ENCODE data around the gene KLHL17. TPM values are rescaled to one million over a fixed set of nuclear protein-coding genes. Genes with fewer than 3 reads are reported as not detected.
"Not testable (repeated sequence)": the region's sequence is repeated elsewhere in the genome, so short reads cannot be mapped to it uniquely, and the experiment has no call there.

KLHL17 gene
- total RNA-seq, 5 donors from 2014 or later (not counting 1 experiment from before 2014, with no cell fraction given): 17.5 to 45.3 (median 37.1) TPM

GRCh38 chr1:943545-944340 lies 16.6 kb upstream of the KLHL17 start:
- Histone ChIP-seq H3K27ac (ENCODE audit: low read length) (no peak overlapping the region), H3K4me3 (ENCODE audit: control insufficient read depth in 1 of 2, extremely low read depth in 1 of 2, low read length in 1 of 2) (no peak overlapping the region), H3K36me3 (ENCODE audit: control insufficient read depth in 2 of 2, extremely low read depth in 1 of 2, insufficient read depth in 1 of 2, low read length in 1 of 2) (peaks cover 16 to 26% of the 10 kb centered on the region in 2 donors), H3K4me1 (ENCODE audit: control insufficient read depth in 1 of 2, extremely low read depth in 1 of 2, insufficient read depth in 2 of 2, low read length in 2 of 2) (peaks cover 11 to 32% of the 10 kb centered on the region in 2 experiments), H3K9me3 (no peaks in the 10 kb centered on the region), H3K27me3 (replicated peaks in 1 of 2; ENCODE audit: control insufficient read depth in 2 of 2, extremely low read depth in 1 of 2, insufficient read depth in 2 of 2, low read length in 1 of 2) (peaks cover 0 to 49% of the 10 kb centered on the region in 2 experiments)
- ATAC-seq (replicated peaks in 1 of 4) (no peak), DNase-seq (no peak)
- ChIA-PET CTCF (no interaction called here), POLR2A (no interaction called here)
- 91% methylated on average over 17 of the region's 27 CpGs for WGBS (ENCODE audit: insufficient coverage)
- Mint-ChIP-seq H3K27ac (no peak overlapping the region), H3K4me3 (no peak overlapping the region), H3K27me3 (peaks cover 7 to 19% of the 10 kb centered on the region in 2 donors), H3K4me1 (peaks cover 5 to 12% (median 9%) of the 10 kb centered on the region in 3 donors), H3K9me3 (no peaks in the 10 kb centered on the region), H3K36me3 (peaks cover 21% of the 10 kb centered on the region)

- Mint-ChIP-seq H3K4me1 (peaks cover 5 to 12% (median 9%) of the 10 kb centered on the region in 3 donors), H3K36me3 (peaks cover 27% of the 10 kb centered on the region), H3K4me3 (no peak overlapping the region), H3K27me3 (peaks cover 3 to 12% of the 10 kb centered on the region in 2 donors), H3K27ac (no peak overlapping the region), H3K9me3 (no peaks in the 10 kb centered on the region)
- H3K27me3 ChIP-seq (replicated peaks in 1 of 2; ENCODE audit: control insufficient read depth in 2 of 2, extremely low read depth in 1 of 2, insufficient read depth in 2 of 2, low read length in 1 of 2): peaks cover 0 to 40% of the 10 kb centered on the region in 2 experiments
- H3K36me3 ChIP-seq (ENCODE audit: control insufficient read depth in 2 of 2, extremely low read depth in 1 of 2, insufficient read depth in 1 of 2, low read length in 1 of 2): peaks cover 16 to 35% of the 10 kb centered on the region in 2 donors
- WGBS (ENCODE audit: insufficient coverage): 88% methylated on average over 17 of the region's 28 CpGs
- POLR2A ChIA-PET: no interaction called here
- ATAC-seq (replicated peaks in 1 of 4): no peak
- CTCF ChIA-PET: no interaction called here
- peaks cover 11 to 30% of the 10 kb centered on the region in 2 experiments for H3K4me1 ChIP-seq (ENCODE audit: control insufficient read depth in 1 of 2, extremely low read depth in 1 of 2, insufficient read depth in 2 of 2, low read length in 2 of 2)
- no peak overlapping the region for H3K4me3 ChIP-seq (ENCODE audit: control insufficient read depth in 1 of 2, extremely low read depth in 1 of 2, low read length in 1 of 2)
- no peaks in the 10 kb centered on the region for H3K9me3 ChIP-seq
- no peak for DNase-seq
- H3K27ac ChIP-seq (ENCODE audit: low read length): no peak overlapping the region
Measured at GRCh38 chr1:944341-945325, 15.8 kb upstream of the KLHL17 start.

DNA sequence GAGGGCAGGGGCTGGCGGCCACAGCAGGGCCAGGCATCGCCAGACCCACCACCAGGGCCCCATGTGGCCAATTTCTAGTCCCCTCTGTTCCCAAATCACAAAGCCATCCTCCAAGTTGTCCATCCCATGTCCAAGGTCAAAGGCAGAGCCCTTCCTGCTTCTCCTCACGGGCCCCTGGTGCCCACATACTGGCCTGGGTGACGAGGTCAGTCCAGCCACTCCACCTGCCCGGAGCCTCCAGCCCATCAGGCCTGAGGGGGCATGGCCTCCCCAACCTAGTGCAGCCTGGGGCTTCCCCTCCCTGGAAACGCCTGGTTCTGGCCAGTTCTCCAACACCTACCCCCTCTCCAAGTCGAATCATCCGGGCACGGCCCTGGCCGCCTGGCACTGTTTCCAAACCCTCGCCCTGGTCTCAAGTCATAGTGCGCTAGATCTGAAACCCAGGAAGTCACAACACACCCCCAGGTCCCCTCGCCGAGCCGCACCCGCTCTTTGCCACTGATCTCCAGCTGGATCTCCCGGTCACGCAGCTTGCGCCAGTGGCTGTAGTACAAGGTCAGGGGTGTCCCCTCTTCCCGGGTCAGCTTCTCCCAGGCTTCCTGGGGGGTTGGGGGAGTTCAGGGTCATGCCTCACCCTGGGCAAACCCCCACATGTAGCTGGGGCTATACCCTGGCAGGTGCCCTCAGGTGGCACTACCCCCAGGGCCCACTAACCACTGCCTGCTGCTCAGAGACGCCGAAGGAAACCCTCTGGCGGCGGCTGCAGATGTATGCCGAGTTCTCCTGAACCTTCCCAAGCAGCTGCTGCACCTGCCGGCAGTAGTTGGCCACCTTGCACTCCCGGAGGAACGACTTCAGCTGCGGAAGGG lies 14.5 kb upstream of the KLHL17 start:
- Mint-ChIP-seq H3K4me1 (peaks cover 5 to 8% (median 5%) of the 10 kb centered on the region in 3 donors), H3K27ac (peak overlapping the region in 1 of 2 donors; percentile 39), H3K9me3 (no peaks in the 10 kb centered on the region), H3K4me3 (no peak overlapping the region), H3K27me3 (peaks cover 3 to 7% of the 10 kb centered on the region in 2 donors), H3K36me3 (peaks cover 38% of the 10 kb centered on the region)
- WGBS (ENCODE audit: insufficient coverage): 94% methylated on average over 27 of the region's 29 CpGs
- H3K4me1 ChIP-seq (ENCODE audit: control insufficient read depth in 1 of 2, extremely low read depth in 1 of 2, insufficient read depth in 2 of 2, low read length in 2 of 2): peaks cover 6 to 19% of the 10 kb centered on the region in 2 experiments
- ChIA-PET CTCF (no interaction called here), POLR2A (interaction anchor here in 1 of 2 donors (0.6 kb wide), 1 partner anchor 553 kb away, joined by 9 read pairs; no protein-coding TSS in a partner anchor)
- H3K4me3 ChIP-seq (ENCODE audit: control insufficient read depth in 1 of 2, extremely low read depth in 1 of 2, low read length in 1 of 2): no peak overlapping the region
- peaks cover 0 to 29% of the 10 kb centered on the region in 2 experiments for H3K27me3 ChIP-seq (replicated peaks in 1 of 2; ENCODE audit: control insufficient read depth in 2 of 2, extremely low read depth in 1 of 2, insufficient read depth in 2 of 2, low read length in 1 of 2)
- peaks cover 20 to 46% of the 10 kb centered on the region in 2 donors for H3K36me3 ChIP-seq (ENCODE audit: control insufficient read depth in 2 of 2, extremely low read depth in 1 of 2, insufficient read depth in 1 of 2, low read length in 1 of 2)
- ATAC-seq (replicated peaks in 1 of 4) (no peak), DNase-seq (no peak)
- no peak overlapping the region for H3K27ac ChIP-seq (ENCODE audit: low read length)
- H3K9me3 ChIP-seq: no peaks in the 10 kb centered on the region

GRCh38 chr1:946811-947210 lies 13.6 kb upstream of the KLHL17 start:
- H3K4me1 Mint-ChIP-seq; CTCF ChIA-PET; ATAC-seq (replicated peaks in 1 of 4); H3K9me3 Mint-ChIP-seq; H3K27ac ChIP-seq (ENCODE audit: low read length); DNase-seq; H3K27ac Mint-ChIP-seq; H3K4me3 ChIP-seq (ENCODE audit: control insufficient read depth in 1 of 2, extremely low read depth in 1 of 2, low read length in 1 of 2); H3K27me3 Mint-ChIP-seq; H3K4me3 Mint-ChIP-seq; H3K9me3 ChIP-seq: not testable (repeated sequence)
- peaks cover 44% of the 10 kb centered on the region for H3K36me3 Mint-ChIP-seq
- H3K36me3 ChIP-seq (ENCODE audit: control insufficient read depth in 2 of 2, extremely low read depth in 1 of 2, insufficient read depth in 1 of 2, low read length in 1 of 2): peaks cover 26 to 55% of the 10 kb centered on the region in 2 donors
- H3K4me1 ChIP-seq (ENCODE audit: control insufficient read depth in 1 of 2, extremely low read depth in 1 of 2, insufficient read depth in 2 of 2, low read length in 2 of 2): peaks cover 2 to 12% of the 10 kb centered on the region in 2 experiments
- peaks cover 0 to 23% of the 10 kb centered on the region in 2 experiments for H3K27me3 ChIP-seq (replicated peaks in 1 of 2; ENCODE audit: control insufficient read depth in 2 of 2, extremely low read depth in 1 of 2, insufficient read depth in 2 of 2, low read length in 1 of 2)
- POLR2A ChIA-PET: interaction anchor here in 1 of 2 donors (0.6 kb wide), 1 partner anchor 553 kb away, joined by 9 read pairs; no protein-coding TSS in a partner anchor
- WGBS (ENCODE audit: insufficient coverage): 93% methylated on average over 9 of the region's 13 CpGs

DNA sequence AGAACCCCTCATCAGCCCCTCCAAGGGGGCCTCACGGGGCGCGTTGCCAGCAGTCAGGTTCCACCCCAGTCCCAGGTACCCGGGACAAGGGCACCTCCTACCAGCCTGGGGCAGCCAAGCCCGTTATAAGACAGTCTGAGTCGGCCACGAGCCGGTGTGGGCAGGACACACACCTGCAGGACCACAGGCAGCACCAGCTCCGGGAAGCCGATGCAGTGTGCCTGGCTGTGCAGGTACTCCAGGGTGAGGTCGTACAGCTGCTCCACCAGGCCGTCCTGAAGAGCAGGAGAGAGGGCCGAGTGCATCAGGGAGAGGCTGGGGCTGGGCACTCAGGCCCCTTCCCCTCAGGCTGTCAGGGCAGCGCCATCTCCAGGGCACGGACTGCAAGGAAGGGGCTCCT lies 12.4 kb upstream of the KLHL17 start:
- H3K9me3 ChIP-seq: no peaks in the 10 kb centered on the region
- H3K36me3 ChIP-seq (ENCODE audit: control insufficient read depth in 2 of 2, extremely low read depth in 1 of 2, insufficient read depth in 1 of 2, low read length in 1 of 2): peaks cover 36 to 65% of the 10 kb centered on the region in 2 donors
- peaks cover 0 to 3% (median 2%) of the 10 kb centered on the region in 3 donors for H3K4me1 Mint-ChIP-seq
- no peak overlapping the region for H3K4me3 ChIP-seq (ENCODE audit: control insufficient read depth in 1 of 2, extremely low read depth in 1 of 2, low read length in 1 of 2)
- H3K27ac ChIP-seq (ENCODE audit: low read length): no peak overlapping the region
- peaks cover 0 to 4% of the 10 kb centered on the region in 2 experiments for H3K4me1 ChIP-seq (ENCODE audit: control insufficient read depth in 1 of 2, extremely low read depth in 1 of 2, insufficient read depth in 2 of 2, low read length in 2 of 2)
- POLR2A ChIA-PET: no interaction called here
- 97% methylated on average over 15 of the region's 15 CpGs for WGBS (ENCODE audit: insufficient coverage)
- DNase-seq (no peak), ATAC-seq (replicated peaks in 1 of 4) (no peak)
- peaks cover 0 to 15% of the 10 kb centered on the region in 2 experiments for H3K27me3 ChIP-seq (replicated peaks in 1 of 2; ENCODE audit: control insufficient read depth in 2 of 2, extremely low read depth in 1 of 2, insufficient read depth in 2 of 2, low read length in 1 of 2)
- peaks cover 0 to 2% of the 10 kb centered on the region in 2 donors for H3K27me3 Mint-ChIP-seq
- CTCF ChIA-PET: no interaction called here
- H3K4me3 Mint-ChIP-seq: no peak overlapping the region
- H3K27ac Mint-ChIP-seq: no peak overlapping the region
- H3K36me3 Mint-ChIP-seq: peaks cover 46% of the 10 kb centered on the region
- H3K9me3 Mint-ChIP-seq: no peaks in the 10 kb centered on the region

All from T-cell (primary cell).